ENCODE results near the gene WDR83.
"Not testable (repeated sequence)": the region's sequence is repeated elsewhere in the genome, so short reads cannot be mapped to it uniquely, and the experiment has no call there.

DNA sequence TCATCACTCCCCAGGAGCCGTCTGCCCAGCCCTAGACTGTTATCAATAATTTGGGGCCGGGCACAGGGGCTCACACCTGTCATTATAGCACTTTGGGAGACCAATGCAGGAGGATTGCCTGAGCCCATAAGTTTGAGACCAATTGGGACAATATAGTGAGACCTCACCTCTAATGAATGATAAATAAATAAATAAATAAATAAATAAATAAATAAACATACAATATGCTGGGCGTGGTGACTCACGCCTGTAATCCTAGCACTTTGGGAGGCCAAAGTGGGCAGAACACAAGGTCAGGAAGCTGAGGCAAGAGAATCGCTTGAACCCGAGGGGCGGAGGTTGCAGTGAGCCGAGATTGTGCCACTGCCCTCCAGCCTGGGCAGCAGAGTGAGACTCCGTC lies 46.7 kb downstream of the WDR83 start:
- TF ChIP-seq, protein P1, sequence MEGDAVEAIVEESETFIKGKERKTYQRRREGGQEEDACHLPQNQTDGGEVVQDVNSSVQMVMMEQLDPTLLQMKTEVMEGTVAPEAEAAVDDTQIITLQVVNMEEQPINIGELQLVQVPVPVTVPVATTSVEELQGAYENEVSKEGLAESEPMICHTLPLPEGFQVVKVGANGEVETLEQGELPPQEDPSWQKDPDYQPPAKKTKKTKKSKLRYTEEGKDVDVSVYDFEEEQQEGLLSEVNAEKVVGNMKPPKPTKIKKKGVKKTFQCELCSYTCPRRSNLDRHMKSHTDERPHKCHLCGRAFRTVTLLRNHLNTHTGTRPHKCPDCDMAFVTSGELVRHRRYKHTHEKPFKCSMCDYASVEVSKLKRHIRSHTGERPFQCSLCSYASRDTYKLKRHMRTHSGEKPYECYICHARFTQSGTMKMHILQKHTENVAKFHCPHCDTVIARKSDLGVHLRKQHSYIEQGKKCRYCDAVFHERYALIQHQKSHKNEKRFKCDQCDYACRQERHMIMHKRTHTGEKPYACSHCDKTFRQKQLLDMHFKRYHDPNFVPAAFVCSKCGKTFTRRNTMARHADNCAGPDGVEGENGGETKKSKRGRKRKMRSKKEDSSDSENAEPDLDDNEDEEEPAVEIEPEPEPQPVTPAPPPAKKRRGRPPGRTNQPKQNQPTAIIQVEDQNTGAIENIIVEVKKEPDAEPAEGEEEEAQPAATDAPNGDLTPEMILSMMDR (IDR thresholded peaks at IDR 0.05) = not testable (repeated sequence)
- not testable (repeated sequence) for TF ChIP-seq POLR2A (IDR thresholded peaks at IDR 0.05)
